GM19238 (cell line): ENCODE data around the gene TELO2.

Experiments
- DNase-seq: peaks from one replicate; pipeline ENCODE4 v3.0.0; 2011; ENCODE audit warnings: low spot score; ENCODE audit not compliant: insufficient read length

TELO2 gene

GRCh38 chr16:1518626-1519135, 25.5 kb downstream of the TELO2 start:
- DNase-seq, result no peak

GRCh38 chr16:1519831-1520230, 26.7 kb downstream of the TELO2 start:
- no peak for DNase-seq

- no peak for DNase-seq
Measured at GRCh38 chr16:1520461-1520860, 27.3 kb downstream of the TELO2 start.

GRCh38 chr16:1523581-1524245, 30.6 kb downstream of the TELO2 start:
- DNase-seq, result no peak

GRCh38 chr16:1524366-1524765, 31.2 kb downstream of the TELO2 start:
- no peak for DNase-seq

DNA sequence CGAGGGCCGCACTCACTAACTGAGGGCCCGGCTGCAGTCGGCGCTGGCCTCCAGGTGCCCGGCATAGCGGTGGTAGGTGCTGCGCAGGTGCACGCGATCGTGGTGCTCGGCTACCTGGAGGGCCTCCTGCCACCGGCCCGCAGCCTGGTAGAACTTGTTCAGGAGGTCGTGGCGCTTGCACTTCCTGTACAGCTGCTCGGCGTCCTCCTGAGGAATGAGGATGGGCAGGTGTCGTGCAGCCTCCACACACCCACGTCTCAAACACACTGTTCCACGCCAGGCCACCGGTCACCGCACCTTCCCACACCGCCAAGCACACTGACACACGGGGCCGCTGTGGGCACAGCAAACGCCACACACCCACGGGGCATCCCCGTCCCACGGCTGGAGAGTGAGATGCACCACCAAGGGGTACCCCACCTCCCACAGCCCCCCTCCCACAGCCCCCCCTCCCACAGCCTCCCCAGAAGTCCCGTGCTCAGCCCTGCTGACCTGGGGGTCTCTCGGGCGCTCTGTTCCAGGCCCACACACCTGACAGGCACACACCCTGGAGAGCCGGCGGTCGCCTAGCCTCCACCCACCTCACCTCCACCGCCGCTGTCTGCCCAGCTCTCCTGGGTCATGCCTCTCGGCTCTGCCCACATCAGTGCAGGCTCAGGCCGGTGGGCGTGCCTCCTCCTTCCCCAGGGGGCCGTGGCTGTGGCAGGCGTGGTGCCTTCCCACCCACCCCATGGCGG, 32.9 kb downstream of the TELO2 start:
- no peak for DNase-seq

- no peak for DNase-seq
Measured at GRCh38 chr16:1526608-1527555, 33.7 kb downstream of the TELO2 start.

- DNase-seq, result no peak
Measured at GRCh38 chr16:1527836-1528811, 35.0 kb downstream of the TELO2 start.

GRCh38 chr16:1528921-1529537, 35.9 kb downstream of the TELO2 start:
- DNase-seq, result no peak

- DNase-seq, result no peak
Measured at GRCh38 chr16:1530349-1530882, 37.3 kb downstream of the TELO2 start.

GRCh38 chr16:1530883-1531637, 37.9 kb downstream of the TELO2 start:
- DNase-seq, result no peak

- no peak for DNase-seq
Measured at GRCh38 chr16:1531638-1531910, 38.4 kb downstream of the TELO2 start.

DNA sequence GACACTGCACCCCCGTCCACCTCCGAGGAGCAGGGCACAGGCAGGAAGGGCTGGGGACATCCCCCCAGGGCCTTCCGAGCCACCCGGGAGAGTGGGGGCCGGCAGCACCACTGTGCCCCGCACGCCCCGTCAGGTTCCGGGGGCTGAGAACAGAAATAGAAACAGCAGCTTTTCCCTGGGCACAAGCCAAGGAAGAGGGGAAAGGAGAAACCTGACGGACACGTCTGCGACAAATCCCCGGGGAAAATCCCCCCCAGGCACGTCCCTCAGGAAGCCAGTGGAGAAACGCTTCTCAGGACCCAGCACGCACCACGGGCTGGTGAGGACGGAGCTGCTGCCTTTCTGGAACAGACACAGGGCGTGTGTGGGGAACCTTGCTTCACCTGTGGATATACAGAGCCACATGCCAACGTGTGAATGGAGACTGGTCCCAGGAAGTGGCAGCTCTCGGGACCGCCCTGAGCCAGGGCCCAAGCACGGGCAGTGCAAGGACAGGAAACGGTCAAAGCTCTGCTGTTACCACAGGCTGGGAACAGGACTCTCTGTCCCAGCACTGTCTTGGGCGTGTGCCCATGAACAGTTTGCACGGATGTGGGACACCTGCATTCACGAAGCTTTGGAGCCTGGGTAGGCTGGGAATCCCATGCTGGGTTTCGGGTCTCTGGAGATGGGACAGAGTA, 39.1 kb downstream of the TELO2 start:
- no peak for DNase-seq

DNA sequence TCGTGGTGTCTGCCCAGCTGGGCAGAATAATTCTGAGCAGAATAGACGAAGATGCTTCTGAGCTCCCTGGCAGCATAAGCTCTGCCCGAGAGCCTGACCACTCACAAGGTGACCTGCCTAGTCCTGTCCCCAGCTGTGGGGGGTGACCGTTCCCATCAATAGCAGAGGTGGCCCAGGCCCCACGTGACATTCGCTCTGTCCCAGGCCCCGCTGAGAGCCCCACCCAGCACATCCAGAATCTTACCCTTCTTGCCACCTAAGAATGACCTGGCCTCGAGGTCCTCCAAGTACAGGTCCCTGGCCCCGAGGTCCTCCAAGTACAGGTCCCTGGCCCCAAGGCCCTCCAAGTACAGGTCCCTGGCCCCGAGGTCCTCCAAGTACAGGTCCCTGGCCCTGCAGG, 39.6 kb downstream of the TELO2 start:
- DNase-seq, result no peak

DNA sequence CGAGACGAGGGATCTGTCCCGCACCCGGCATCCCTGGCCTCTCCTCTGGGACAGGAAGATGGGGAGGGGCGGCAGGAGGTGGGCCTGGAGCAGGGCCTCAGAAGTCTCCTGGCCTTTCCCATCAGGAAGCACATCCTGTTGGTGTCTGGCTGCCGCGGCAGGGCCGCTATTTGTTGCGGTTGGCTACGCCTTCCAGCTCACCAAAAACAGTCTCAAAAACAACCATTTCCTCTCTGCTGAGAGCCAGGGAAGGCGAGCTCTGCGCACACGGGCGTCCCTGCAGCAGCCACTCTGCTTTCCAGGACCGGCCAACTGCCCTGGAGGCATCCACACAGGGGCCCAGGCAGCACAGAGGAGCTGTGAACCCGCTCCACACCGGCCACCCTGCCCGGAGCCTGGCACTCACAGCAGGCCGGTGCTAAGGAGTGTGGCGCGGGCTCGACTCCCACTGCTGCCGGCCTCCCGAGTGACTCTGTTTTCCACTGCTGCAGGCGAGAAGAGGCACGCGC, 40.3 kb downstream of the TELO2 start, which contains the start of gene TMEM204:
TMEM204 (plus strand) TSS at position 224 of the 509 bp plus-strand sequence. CDS start 610 bp downstream, outside the sequence.
- DNase-seq, result peak; percentile 43

GRCh38 chr16:1534021-1535020, 41.2 kb downstream of the TELO2 start:
- DNase-seq, result no peak
